Measurements from ENCODE around the gene SSPN.

Gene SSPN, protein sequence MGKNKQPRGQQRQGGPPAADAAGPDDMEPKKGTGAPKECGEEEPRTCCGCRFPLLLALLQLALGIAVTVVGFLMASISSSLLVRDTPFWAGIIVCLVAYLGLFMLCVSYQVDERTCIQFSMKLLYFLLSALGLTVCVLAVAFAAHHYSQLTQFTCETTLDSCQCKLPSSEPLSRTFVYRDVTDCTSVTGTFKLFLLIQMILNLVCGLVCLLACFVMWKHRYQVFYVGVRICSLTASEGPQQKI

DNA sequence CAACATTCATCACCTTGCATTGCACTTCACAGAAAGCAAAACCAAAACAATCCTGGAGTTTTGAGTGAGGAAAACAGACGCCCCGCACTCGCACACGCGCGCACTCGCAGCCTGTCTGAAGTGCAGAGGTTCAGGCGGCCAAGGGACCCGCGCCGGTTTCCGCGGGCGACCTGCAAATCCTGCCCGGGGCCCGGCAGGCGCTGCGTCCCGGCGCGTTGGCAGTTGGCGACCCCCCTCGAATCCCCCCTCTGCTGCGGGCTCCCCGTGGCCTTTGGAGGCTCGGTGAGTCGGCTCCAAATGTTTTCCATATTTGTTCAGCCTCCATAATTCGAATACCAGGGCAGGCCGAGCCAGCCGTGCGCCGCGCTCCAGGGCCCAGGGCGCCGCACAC, at the start of gene SSPN:
TSS of gene SSPN (plus strand) at position 324 of the 391 bp plus-strand sequence. CDS start 100 bp downstream, outside the sequence.
- DNase-seq: no peak

GRCh38 chr12:26148291-26148690, 47.1 kb upstream of the SSPN start:
- no peak for DNase-seq

GRCh38 chr12:26149968-26150500, 45.3 kb upstream of the SSPN start:
- DNase-seq: peak; percentile 64

DNA sequence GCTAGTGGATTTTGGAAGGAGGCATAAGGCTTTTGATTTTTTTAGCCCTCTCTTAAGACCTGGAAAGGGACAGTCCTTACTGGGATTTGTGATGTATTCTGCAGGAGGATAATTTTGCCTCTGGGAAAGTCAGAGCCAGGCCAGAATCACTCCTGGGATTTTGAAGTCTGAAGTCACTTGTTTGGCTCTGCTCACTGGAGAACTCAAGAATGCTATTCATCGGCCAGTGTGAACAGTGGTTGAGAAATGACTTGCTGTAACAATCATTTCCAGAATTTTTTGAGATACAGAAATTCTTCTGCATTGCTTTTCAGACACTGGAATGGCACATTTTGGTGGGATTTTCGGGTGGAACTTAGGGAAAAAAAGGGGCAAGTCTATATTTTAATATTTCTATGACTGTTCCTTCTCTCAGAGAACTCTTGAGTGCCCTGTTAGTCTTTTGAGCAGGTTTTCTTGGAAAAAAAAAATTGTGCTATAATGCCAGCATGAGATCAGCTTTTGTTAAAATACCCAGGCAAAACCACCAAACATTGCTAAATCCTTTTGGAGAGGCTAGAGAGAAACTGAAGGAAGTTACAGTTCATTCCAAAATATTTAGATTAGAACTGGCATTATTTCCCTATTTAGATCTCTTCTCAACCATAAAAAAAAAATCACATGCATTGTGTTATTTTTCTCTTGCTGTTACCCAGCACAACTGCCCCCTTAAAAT, 44.5 kb upstream of the SSPN start:
- DNase-seq: no peak

- DNase-seq: no peak
Observed at GRCh38 chr12:26152507-26153102, 42.8 kb upstream of the SSPN start.

- DNase-seq: peak; percentile 15
Observed at GRCh38 chr12:26153421-26154154, 41.8 kb upstream of the SSPN start.

GRCh38 chr12:26156201-26156871, 39.0 kb upstream of the SSPN start:
- peak; percentile 50 for DNase-seq

DNA sequence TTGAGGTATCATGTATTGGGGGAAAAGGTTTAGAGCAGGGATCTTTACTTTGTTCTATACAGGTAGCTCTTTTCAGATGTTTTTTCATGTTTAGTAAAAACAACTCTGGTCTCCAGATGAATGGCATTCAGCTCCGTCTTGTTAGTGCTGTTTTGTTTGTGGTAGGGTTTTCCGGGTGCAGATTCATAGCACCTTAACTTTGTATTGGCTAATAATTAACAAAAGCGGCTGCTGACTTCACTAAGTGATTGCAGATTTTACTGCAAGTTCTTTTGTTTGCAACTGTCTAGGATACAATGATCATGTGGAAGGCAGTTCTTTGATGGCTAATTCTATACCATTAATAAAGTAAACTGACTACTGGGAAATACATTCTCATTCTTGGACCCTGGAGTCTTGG, 38.4 kb upstream of the SSPN start:
- DNase-seq: no peak

- no peak for DNase-seq
Observed at GRCh38 chr12:26158078-26158764, 37.2 kb upstream of the SSPN start.

DNA sequence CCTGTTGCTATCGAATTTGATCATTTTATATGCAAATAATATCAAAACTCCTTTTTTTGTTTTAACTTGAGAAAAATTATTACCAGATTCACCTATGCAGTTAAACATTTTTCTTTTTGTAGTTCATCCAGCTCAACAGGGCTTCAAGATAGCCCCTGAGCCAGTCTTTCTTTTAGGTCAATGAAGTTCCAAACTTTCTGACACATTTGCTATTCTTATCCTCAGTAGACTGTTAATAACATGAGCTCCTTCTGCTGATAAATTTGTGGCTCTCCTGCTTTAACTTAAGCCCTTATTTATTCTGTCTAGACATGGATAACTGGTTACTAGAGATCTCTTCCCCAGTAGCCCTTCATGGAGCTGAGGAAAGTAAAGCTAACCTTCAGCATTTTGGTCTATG, 33.2 kb upstream of the SSPN start:
- DNase-seq: no peak

- DNase-seq: no peak
Observed at GRCh38 chr12:26162905-26163304, 32.5 kb upstream of the SSPN start.

DNA sequence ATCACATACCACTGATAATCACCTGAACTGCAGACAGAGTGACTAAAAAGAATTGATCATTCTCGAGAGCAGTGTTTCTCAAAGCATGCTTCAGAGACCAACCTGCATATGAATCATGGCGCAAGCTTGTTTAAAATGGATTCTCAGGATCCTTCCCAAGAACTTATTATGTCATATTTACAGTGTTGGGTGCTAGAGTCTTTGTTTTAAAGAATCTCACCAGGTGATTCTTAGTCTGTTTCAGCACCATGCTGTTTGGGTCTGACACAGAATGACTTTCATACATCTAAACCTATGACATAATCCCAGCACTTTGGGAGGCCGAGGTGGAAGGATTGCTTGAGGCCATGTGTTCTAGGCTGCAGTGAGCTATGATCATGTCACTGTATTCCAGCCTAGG, 31.3 kb upstream of the SSPN start:
- DNase-seq: no peak

DNA sequence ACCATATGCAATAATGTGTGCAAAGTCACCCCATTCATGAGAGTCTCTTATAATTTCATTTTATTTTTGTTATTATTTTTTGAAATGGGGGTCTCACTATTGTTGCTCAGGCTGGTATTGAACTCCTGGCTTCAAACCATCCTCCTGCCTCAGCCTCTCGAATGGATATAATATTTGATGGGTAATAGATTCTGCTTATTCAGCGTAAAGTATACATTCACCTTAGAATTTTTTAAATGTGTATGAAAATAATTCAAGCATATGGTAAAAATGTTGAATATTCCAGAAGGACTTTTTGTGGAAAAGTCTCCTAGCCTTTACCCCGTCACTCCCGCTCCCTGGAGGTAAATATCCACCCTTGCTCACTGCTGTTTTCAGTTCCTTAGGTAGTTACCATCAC, 23.4 kb upstream of the SSPN start:
- DNase-seq: no peak

- no peak for DNase-seq
Observed at GRCh38 chr12:26172539-26172938, 22.8 kb upstream of the SSPN start.

DNA sequence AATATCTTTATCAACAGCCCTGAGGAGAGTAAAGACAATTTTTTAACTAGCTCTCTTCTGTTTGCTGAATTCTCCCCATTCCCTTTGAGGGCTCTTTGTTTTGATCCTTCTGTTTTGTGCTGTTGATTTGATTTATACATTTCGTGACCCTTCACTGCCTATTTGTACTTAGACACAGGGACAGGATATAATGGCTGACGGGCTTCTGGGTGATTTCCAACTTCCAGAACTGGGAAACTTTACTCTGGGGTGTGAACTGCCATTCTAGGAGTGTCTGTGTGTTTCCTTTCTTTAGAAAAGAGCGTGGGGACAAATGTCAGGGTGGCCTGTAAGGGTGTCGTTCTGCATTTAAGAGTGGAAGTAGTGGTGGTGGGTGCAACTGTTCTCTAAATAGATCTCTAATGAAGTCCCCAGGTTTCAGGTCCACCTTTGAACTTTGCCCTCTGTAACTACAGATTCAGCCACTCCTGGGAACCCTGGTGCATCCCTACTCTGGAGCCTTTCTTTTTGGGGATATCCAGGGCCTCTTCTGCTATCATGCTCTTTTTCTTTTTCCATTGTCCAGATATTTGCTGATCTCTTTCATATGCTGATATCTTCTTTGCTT, 22.3 kb upstream of the SSPN start:
- DNase-seq: no peak

DNA sequence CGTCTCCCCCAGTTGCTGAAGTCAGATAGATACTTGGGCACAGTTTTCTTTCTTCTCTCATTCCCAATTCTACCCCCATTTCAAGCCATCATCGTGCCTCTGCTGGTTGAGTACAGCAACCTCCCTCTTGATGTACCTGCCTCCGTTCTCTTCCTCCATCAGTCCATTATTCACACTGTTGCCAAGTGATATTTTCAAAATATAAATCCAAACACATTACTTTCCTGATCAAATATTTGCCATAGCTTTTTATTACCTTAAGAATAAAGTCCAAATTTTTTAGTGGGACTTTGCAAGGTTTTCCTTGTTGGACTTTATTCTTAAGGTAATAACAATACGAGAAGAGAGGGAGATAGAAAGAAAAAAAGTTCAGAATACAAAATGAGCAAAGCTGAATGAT, 18.6 kb upstream of the SSPN start:
- no peak for DNase-seq

GRCh38 chr12:26177283-26177682, 18.1 kb upstream of the SSPN start:
- no peak for DNase-seq

DNA sequence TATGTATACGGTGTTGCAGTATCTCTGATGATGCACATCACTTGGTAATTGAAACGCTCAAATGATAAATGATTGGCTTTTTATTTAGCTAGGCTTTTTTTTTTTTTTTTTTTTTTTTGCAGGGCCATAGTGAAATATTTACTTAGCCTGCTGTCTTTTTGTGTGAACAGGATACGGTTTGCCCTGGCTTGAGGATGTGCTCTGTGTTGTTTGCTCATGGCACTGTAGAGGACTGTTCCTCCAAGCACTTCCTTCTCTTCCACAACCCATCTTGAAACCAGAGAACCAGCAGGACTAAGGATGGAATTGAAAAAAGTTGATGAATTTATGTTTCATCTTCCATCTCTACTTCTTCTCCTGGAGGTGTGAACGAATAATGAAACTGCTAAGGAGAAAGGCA, 15.5 kb upstream of the SSPN start:
- no peak for DNase-seq

- no peak for DNase-seq
Observed at GRCh38 chr12:26182377-26182776, 13.0 kb upstream of the SSPN start.

DNA sequence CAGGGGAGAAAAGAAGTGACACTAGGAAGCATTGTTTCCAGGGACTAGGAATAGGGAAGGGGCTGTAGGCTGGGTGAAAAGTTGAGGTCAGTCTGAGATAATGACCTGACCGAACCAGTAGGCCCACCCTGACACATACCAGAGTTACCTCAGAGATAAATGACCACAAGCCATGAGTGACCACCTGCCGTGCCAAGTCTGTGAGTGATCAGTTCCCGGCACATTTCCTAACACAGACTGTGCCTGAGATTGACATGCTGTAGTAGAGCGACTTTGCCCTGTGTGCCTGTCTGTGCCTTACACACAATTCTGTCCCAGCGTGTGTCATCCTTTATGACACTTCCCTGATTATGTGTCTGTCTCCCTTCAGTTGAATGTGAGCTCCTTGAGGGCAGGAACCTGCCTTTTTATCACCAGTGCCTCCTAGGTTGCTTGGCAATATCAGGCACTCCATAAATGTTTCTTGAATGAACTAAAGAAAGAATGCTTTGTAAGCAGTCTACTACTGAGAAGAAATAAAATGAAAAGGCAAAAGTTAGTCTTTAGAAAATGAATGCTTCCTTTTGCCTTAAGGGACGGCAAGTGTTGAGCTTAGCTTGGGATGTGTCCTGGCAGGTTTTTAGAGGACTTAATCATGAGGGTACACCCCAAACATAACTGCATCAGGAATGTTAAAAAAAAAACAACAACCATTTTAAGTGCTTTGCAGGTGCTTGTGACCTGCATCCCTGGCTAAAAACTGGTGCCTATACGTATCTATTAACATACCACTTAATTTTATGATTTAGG, 9.6 kb upstream of the SSPN start:
- no peak for DNase-seq
